ENCODE measurements around the gene SNRNP35.

DNA sequence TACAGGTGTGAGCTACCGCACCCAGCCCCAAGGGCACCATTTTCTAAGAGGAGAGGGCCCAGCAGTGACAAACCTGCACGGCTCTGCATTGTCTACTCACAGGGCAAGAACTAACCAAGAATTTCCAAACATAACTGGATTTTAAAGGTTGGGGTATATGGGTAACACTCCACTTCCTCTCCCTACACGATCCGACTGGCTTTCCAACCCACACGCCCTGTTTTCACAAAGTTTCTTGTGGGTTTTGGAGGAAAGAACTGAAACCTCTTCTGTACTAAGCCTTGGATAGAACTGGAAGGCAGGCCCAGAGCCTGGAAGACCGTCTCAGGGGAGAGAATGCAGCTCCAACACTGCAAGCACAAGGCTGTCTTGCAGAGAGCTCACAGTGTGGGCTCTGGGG is 24.9 kb downstream of the SNRNP35 start:
- no peak for TF ChIP-seq CTCF (IDR thresholded peaks at IDR 0.05)
- no peak for TF ChIP-seq EP300 (IDR thresholded peaks at IDR 0.05; ENCODE audit: low read depth)

All from transverse colon (tissue), 3 donors.